Measurements from ENCODE around the gene PRKCA. TPM values are rescaled to one million over a fixed set of nuclear protein-coding genes. Genes with fewer than 3 reads are reported as not detected.

The PRKCA gene
- total and polyA plus RNA-seq, 9 of the 15 experiments (the other 6 are each of a cell fraction or from before 2014, with no cell fraction given) = 3.2 to 33.0 (median 17.8) TPM

GRCh38 chr17:66348584-66349165, 46.3 kb downstream of the PRKCA start:
- no peaks in the 10 kb centered on the region for H3K27me3 ChIP-seq (ENCODE audit: control insufficient read depth in 2 of 2, insufficient read depth in 2 of 2, low read length in 2 of 2)
- H3K4me1 ChIP-seq (replicated peaks in 1 of 2; ENCODE audit: control insufficient read depth in 2 of 2, insufficient read depth in 2 of 2, low read length in 2 of 2) = peaks cover 24 to 78% of the 10 kb centered on the region in 2 experiments
- no peaks in the 10 kb centered on the region for H3K9me1 ChIP-seq (ENCODE audit: control insufficient read depth, insufficient read depth, low read length)
- WGBS (ENCODE audit: insufficient coverage, low coverage, missing lambda C conversion rate) = 5% methylated on average over 4 of the region's 4 CpGs
- POLR2A ChIA-PET = interaction anchor here (0.8 to 1.1 kb wide), 2 partner anchors 16 to 17 kb away, joined by 3 read pairs; no protein-coding TSS in a partner anchor
- FAIRE-seq (peak; percentile 94), DNase-seq (ENCODE audit: extremely low read depth in 1 of 4, low spot score in 3 of 4) (peak; percentile 59 to 88 (median 70)), ATAC-seq (peak; percentile 84)
- peak overlapping the region; percentile 37 for H2AFZ ChIP-seq (ENCODE audit: low read depth, low read length)
- H3K4me2 ChIP-seq (ENCODE audit: insufficient read depth, low read length) = peak overlapping the region; percentile 71
- BruUV-seq (replicated peaks) = no TSS peak
- no peaks in the 10 kb centered on the region for H3K9me3 ChIP-seq (replicated peaks; ENCODE audit: control insufficient read depth, insufficient read depth, low read depth, low read length)
- H3K4me3 ChIP-seq = no peak overlapping the region
- intact Hi-C loops (cut with micrococcal nuclease) = loop anchor here (2.0 kb wide), 1 partner anchor 46 kb away; the partner anchor contains the start of gene PRKCA
- CTCF ChIA-PET (ENCODE audit: low intra/inter-chr PET ratio) = no interaction called here
- H3K27ac ChIP-seq (ENCODE audit: extremely low read depth, low read depth, low read length) = peak overlapping the region; percentile 91
- peaks cover 88% of the 10 kb centered on the region for H3K79me2 ChIP-seq (ENCODE audit: control insufficient read depth, insufficient read depth, low read length)
- in situ Hi-C loops (cut with MboI) = no loop called here
- peak overlapping the region in 1 of 2 experiments; percentile 64; a peak in 2 of 4 replicates for H3K9ac ChIP-seq (ENCODE audit: insufficient read depth in 1 of 2, low read depth in 2 of 2, low read length in 2 of 2)
- H4K20me1 ChIP-seq (replicated peaks; ENCODE audit: control insufficient read depth, insufficient read depth, low read length) = no peaks in the 10 kb centered on the region
- no peaks in the 10 kb centered on the region; the same call in 2 of the 3 replicates for H3K36me3 ChIP-seq (ENCODE audit: control insufficient read depth, insufficient read depth, low read length)
- TF ChIP-seq GABPA (tag; conservative IDR thresholded peaks at IDR 0.05; ENCODE audit: low read depth) (no peak), ZNF445 (CRISPR knock-in tag; IDR thresholded peaks at IDR 0.05; ENCODE audit: low read depth) (no peak), LCOR (CRISPR knock-in tag; IDR thresholded peaks at IDR 0.05) (0 out of 2 replicates have a peak, but pooled peaks have one; percentile 45), ESRRB (CRISPR knock-in tag; IDR thresholded peaks at IDR 0.05; ENCODE audit: borderline replicate concordance) (no peak), SMARCC2 (IDR thresholded peaks at IDR 0.05; ENCODE audit: low read depth) (peak; percentile 82), RBM15 (IDR thresholded peaks at IDR 0.05; ENCODE audit: insufficient read depth, low read length) (no peak), ZNF124 (CRISPR knock-in tag; IDR thresholded peaks at IDR 0.05) (no peak), KLF1 (tag; IDR thresholded peaks at IDR 0.05) (no peak), TCF3 (CRISPR knock-in tag; IDR thresholded peaks at IDR 0.05) (peak; percentile 79), HMBOX1 (IDR thresholded peaks at IDR 0.05) (peak; percentile 98), GTF2E2 (tag; IDR thresholded peaks at IDR 0.05) (0 out of 2 replicates have a peak, but pooled peaks have one; percentile 30), PRPF4 (IDR thresholded peaks at IDR 0.05; ENCODE audit: insufficient read depth, low read depth, low read length, poor library complexity, severe bottlenecking) (no peak), MEF2D (tag; conservative IDR thresholded peaks at IDR 0.05; ENCODE audit: low read depth) (no peak), SMARCB1 (IDR thresholded peaks at IDR 0.05; ENCODE audit: insufficient read length, low read depth) (peak; percentile 28), FOXK2 (conservative IDR thresholded peaks at IDR 0.05 in 1 of 2, IDR thresholded peaks at IDR 0.05 in 1 of 2; ENCODE audit: low read depth in 2 of 2) (peak; percentile 34 to 46; a peak in 1 of 4 replicates), BRD4 (IDR thresholded peaks at IDR 0.05) (0 out of 2 replicates have a peak, but pooled peaks have one; percentile 12), STAT5A (IDR thresholded peaks at IDR 0.05; ENCODE audit: borderline replicate concordance, low read length) (0 out of 2 replicates have a peak, but pooled peaks have one; percentile 44), ZBTB8A (IDR thresholded peaks at IDR 0.05; ENCODE audit: partially characterized antibody) (no peak), HMG20B (CRISPR knock-in tag; IDR thresholded peaks at IDR 0.05) (no peak), HNRNPH1 (optimal IDR thresholded peaks at IDR 0.05; ENCODE audit: low read depth, low read length) (no peak), PHTF2 (CRISPR knock-in tag; IDR thresholded peaks at IDR 0.05) (no peak), BACH1 (tag; IDR thresholded peaks at IDR 0.05) (no peak; the same call in 1 of the 2 replicates), SMAD2 (IDR thresholded peaks at IDR 0.05; ENCODE audit: low read depth, low read length) (no peak), RB1 (IDR thresholded peaks at IDR 0.05; ENCODE audit: low read depth) (0 out of 2 replicates have a peak, but pooled peaks have one; percentile 10), ZNF23 (CRISPR knock-in tag; IDR thresholded peaks at IDR 0.05) (no peak)

All from K562 (cell line).